HEK293T (cell line): Measurements from ENCODE around the gene TPX2.

Experiments used
- FOXA1 ChIP-seq: fragments of 450-650 bp; IDR thresholded peaks from 2 replicates; pipeline ENCODE4 v1.6.1; 2016; ENCODE audit warnings: mild to moderate bottlenecking
- FOXK2 ChIP-seq: fragments of 450-650 bp; IDR thresholded peaks from 2 replicates; pipeline ENCODE4 v1.6.1; 2016; ENCODE audit warnings: mild to moderate bottlenecking
- HDGF ChIP-seq: fragments of 450-650 bp; IDR thresholded peaks from 2 replicates; pipeline ENCODE4 v1.6.1; 2017; ENCODE audit warnings: antibody characterized with exemption, borderline replicate concordance
- SUZ12 ChIP-seq: fragments of 450-650 bp; IDR thresholded peaks from 2 replicates; pipeline ENCODE4 v1.6.1; 2016; ENCODE audit warnings: mild to moderate bottlenecking

GRCh38 chr20:31713312-31714273, 25.5 kb upstream of the TPX2 start:
- TF ChIP-seq HDGF (no peak), SUZ12 (no peak), FOXA1 (no peak), FOXK2 (no peak)
